Measurements from ENCODE around the gene RAPGEF3. TPM values are rescaled to one million over a fixed set of nuclear protein-coding genes. Genes with fewer than 3 reads are reported as not detected.

The RAPGEF3 gene
- total and polyA plus RNA-seq, 2 of the 13 experiments (the other 11 are each of a cell fraction or from before 2014, with no cell fraction given) = 0.07 TPM

GRCh38 chr12:47758834-47759690 lies at the start of gene RAPGEF3 (continued):
- TF ChIP-seq BCL3 (CRISPR knock-in tag; IDR thresholded peaks at IDR 0.05) = 0 out of 2 replicates have a peak, but pooled peaks have one; percentile 21
- 0 out of 2 replicates have a peak, but pooled peaks have one; percentile 14 for TF ChIP-seq JUN (CRISPR knock-in tag; IDR thresholded peaks at IDR 0.05)
- TF ChIP-seq, protein P1, sequence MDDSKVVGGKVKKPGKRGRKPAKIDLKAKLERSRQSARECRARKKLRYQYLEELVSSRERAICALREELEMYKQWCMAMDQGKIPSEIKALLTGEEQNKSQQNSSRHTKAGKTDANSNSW (CRISPR knock-in tag; IDR thresholded peaks at IDR 0.05; ENCODE audit: borderline replicate concordance) = no peak
- TF ChIP-seq SKI (IDR thresholded peaks at IDR 0.05; ENCODE audit: partially characterized antibody) = no peak
- TF ChIP-seq, protein P2, sequence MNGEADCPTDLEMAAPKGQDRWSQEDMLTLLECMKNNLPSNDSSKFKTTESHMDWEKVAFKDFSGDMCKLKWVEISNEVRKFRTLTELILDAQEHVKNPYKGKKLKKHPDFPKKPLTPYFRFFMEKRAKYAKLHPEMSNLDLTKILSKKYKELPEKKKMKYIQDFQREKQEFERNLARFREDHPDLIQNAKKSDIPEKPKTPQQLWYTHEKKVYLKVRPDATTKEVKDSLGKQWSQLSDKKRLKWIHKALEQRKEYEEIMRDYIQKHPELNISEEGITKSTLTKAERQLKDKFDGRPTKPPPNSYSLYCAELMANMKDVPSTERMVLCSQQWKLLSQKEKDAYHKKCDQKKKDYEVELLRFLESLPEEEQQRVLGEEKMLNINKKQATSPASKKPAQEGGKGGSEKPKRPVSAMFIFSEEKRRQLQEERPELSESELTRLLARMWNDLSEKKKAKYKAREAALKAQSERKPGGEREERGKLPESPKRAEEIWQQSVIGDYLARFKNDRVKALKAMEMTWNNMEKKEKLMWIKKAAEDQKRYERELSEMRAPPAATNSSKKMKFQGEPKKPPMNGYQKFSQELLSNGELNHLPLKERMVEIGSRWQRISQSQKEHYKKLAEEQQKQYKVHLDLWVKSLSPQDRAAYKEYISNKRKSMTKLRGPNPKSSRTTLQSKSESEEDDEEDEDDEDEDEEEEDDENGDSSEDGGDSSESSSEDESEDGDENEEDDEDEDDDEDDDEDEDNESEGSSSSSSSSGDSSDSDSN (CRISPR knock-in tag; IDR thresholded peaks at IDR 0.05) = peak; percentile 42; the same call in 1 of the 2 replicates
- no peak for TF ChIP-seq ZBTB26 (CRISPR knock-in tag; IDR thresholded peaks at IDR 0.05; ENCODE audit: borderline replicate concordance)
- TF ChIP-seq, protein P3, sequence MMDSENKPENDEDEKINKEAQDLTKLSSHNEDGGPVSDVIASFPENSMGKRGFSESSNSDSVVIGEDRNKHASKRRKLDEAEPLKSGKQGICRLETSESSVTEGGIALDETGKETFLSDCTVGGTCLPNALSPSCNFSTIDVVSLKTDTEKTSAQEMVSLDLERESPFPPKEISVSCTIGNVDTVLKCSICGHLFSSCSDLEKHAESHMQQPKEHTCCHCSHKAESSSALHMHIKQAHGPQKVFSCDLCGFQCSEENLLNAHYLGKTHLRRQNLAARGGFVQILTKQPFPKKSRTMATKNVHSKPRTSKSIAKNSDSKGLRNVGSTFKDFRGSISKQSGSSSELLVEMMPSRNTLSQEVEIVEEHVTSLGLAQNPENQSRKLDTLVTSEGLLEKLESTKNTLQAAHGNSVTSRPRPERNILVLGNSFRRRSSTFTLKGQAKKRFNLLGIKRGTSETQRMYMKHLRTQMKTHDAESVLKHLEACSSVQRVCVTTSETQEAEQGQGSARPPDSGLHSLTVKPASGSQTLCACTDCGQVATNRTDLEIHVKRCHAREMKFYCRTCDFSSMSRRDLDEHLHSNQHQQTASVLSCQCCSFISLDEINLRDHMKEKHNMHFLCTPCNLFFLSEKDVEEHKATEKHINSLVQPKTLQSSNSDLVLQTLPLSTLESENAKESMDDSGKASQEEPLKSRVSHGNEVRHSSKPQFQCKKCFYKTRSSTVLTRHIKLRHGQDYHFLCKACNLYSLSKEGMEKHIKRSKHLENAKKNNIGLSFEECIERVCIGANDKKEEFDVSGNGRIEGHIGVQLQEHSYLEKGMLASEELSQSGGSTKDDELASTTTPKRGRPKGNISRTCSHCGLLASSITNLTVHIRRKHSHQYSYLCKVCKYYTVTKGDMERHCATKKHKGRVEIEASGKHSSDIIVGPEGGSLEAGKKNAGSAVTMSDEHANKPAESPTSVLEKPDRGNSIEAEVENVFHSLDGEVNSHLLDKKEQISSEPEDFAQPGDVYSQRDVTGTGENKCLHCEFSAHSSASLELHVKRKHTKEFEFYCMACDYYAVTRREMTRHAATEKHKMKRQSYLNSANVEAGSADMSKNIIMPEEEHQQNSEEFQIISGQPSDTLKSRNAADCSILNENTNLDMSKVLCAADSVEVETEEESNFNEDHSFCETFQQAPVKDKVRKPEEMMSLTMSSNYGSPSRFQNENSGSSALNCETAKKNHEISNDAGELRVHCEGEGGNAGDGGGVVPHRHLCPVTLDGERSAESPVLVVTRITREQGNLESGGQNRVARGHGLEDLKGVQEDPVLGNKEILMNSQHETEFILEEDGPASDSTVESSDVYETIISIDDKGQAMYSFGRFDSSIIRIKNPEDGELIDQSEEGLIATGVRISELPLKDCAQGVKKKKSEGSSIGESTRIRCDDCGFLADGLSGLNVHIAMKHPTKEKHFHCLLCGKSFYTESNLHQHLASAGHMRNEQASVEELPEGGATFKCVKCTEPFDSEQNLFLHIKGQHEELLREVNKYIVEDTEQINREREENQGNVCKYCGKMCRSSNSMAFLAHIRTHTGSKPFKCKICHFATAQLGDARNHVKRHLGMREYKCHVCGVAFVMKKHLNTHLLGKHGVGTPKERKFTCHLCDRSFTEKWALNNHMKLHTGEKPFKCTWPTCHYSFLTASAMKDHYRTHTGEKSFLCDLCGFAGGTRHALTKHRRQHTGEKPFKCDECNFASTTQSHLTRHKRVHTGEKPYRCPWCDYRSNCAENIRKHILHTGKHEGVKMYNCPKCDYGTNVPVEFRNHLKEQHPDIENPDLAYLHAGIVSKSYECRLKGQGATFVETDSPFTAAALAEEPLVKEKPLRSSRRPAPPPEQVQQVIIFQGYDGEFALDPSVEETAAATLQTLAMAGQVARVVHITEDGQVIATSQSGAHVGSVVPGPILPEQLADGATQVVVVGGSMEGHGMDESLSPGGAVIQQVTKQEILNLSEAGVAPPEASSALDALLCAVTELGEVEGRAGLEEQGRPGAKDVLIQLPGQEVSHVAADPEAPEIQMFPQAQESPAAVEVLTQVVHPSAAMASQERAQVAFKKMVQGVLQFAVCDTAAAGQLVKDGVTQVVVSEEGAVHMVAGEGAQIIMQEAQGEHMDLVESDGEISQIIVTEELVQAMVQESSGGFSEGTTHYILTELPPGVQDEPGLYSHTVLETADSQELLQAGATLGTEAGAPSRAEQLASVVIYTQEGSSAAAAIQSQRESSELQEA (CRISPR knock-in tag; IDR thresholded peaks at IDR 0.05; ENCODE audit: not compliant biosample characterization) = peak; percentile 38
- no peak for TF ChIP-seq KAT2B (IDR thresholded peaks at IDR 0.05; ENCODE audit: borderline replicate concordance, low read depth, low read length)
- TF ChIP-seq, protein P4, sequence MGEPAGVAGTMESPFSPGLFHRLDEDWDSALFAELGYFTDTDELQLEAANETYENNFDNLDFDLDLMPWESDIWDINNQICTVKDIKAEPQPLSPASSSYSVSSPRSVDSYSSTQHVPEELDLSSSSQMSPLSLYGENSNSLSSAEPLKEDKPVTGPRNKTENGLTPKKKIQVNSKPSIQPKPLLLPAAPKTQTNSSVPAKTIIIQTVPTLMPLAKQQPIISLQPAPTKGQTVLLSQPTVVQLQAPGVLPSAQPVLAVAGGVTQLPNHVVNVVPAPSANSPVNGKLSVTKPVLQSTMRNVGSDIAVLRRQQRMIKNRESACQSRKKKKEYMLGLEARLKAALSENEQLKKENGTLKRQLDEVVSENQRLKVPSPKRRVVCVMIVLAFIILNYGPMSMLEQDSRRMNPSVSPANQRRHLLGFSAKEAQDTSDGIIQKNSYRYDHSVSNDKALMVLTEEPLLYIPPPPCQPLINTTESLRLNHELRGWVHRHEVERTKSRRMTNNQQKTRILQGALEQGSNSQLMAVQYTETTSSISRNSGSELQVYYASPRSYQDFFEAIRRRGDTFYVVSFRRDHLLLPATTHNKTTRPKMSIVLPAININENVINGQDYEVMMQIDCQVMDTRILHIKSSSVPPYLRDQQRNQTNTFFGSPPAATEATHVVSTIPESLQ (CRISPR knock-in tag; conservative IDR thresholded peaks at IDR 0.05) = no peak
- TF ChIP-seq THAP11 (CRISPR knock-in tag; IDR thresholded peaks at IDR 0.05) = peak; percentile 40; the same call in 1 of the 2 replicates
- no peak for TF ChIP-seq ZNF570 (CRISPR knock-in tag; IDR thresholded peaks at IDR 0.05; ENCODE audit: borderline replicate concordance)
